ENCODE results near the gene PSTK. TPM values are rescaled to one million over a fixed set of nuclear protein-coding genes. Genes with fewer than 3 reads are reported as not detected.

PSTK gene
- total RNA-seq, 4 donors from 2014 or later = 2.5 to 3.0 (median 2.6) TPM

- TF ChIP-seq CTCF (IDR thresholded peaks at IDR 0.05) = no peak
- no peak for TF ChIP-seq POLR2A (IDR thresholded peaks at IDR 0.05)
- H3K4me3 ChIP-seq = no peak overlapping the region
- WGBS, 2 donors = 43 to 53% methylated on average over 3 of the region's 3 CpGs
- no peaks in the 10 kb centered on the region for H3K27me3 ChIP-seq
- peaks cover 1 to 71% (median 15%) of the 10 kb centered on the region in 3 donors for H3K4me1 ChIP-seq
- DNase-seq = no peak
- peaks cover 0 to 5% (median 0%) of the 10 kb centered on the region in 3 donors for H3K36me3 ChIP-seq
- no peak overlapping the region for H3K27ac ChIP-seq
- no peaks in the 10 kb centered on the region for H3K9me3 ChIP-seq
- intact Hi-C loops (cut with DNase I) = no loop called here
Measured at GRCh38 chr10:123011987-123012386, 31.8 kb downstream of the PSTK start.

- Histone ChIP-seq H3K9me3 (no peaks in the 10 kb centered on the region), H3K27me3 (no peaks in the 10 kb centered on the region), H3K4me1 (peaks cover 0 to 77% (median 9%) of the 10 kb centered on the region in 3 donors), H3K4me3 (no peak overlapping the region), H3K36me3 (peaks cover 0 to 5% (median 0%) of the 10 kb centered on the region in 3 donors), H3K27ac (peak overlapping the region in 3 of 4 donors; percentile 60 to 71 (median 69))
- WGBS, 2 donors = 86 to 94% methylated on average over 7 to 8 of the region's 43 CpGs
- TF ChIP-seq POLR2A (IDR thresholded peaks at IDR 0.05) (no peak), CTCF (IDR thresholded peaks at IDR 0.05) (no peak)
- intact Hi-C loops (cut with DNase I) = no loop called here
- no peak for DNase-seq
Measured at GRCh38 chr10:123013456-123014419, 33.5 kb downstream of the PSTK start.

DNA sequence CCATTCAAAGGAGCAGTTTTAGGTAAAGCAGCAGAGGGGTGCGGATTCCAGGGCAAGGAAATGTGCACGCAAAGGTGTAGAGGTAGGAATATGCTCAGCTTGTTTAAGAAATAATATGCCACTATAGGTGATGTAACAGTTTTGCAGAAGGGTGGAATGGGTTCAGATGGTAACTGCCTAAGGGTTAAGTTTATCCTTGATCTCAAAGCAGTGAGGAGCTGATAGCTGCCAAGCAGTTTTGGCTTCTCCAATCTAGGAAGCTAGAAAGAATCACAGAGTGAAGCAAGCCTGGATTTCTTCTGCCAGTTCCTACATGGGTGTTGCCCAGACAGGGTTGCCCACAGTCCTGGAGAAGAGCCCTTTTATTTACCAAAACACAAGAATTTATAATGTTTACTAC lies 34.6 kb downstream of the PSTK start:
- no peak for DNase-seq
- Histone ChIP-seq H3K4me1 (peaks cover 0 to 68% (median 4%) of the 10 kb centered on the region in 3 donors), H3K9me3 (no peaks in the 10 kb centered on the region), H3K36me3 (peaks cover 0 to 5% (median 0%) of the 10 kb centered on the region in 3 donors), H3K27ac (peak overlapping the region in 3 of 4 donors; percentile 60 to 71 (median 69)), H3K4me3 (no peak overlapping the region), H3K27me3 (no peaks in the 10 kb centered on the region)
- intact Hi-C loops (cut with DNase I) = no loop called here
- TF ChIP-seq POLR2A (IDR thresholded peaks at IDR 0.05) = no peak
- WGBS, 2 donors = 34 to 83% methylated on average over 2 of the region's 2 CpGs

- WGBS, 2 donors = 88 to 94% methylated on average over 4 of the region's 4 CpGs
- H3K36me3 ChIP-seq = peaks cover 0 to 5% (median 0%) of the 10 kb centered on the region in 3 donors
- intact Hi-C loops (cut with DNase I) = no loop called here
- H3K27me3 ChIP-seq = no peaks in the 10 kb centered on the region
- no peak overlapping the region for H3K4me3 ChIP-seq
- H3K4me1 ChIP-seq = peaks cover 0 to 55% (median 0%) of the 10 kb centered on the region in 3 donors
- no peak for TF ChIP-seq CTCF (IDR thresholded peaks at IDR 0.05)
- TF ChIP-seq POLR2A (IDR thresholded peaks at IDR 0.05) = no peak
- H3K27ac ChIP-seq = no peak overlapping the region
- no peaks in the 10 kb centered on the region for H3K9me3 ChIP-seq
- no peak for DNase-seq
Measured at GRCh38 chr10:123016228-123016627, 36.0 kb downstream of the PSTK start.

DNA sequence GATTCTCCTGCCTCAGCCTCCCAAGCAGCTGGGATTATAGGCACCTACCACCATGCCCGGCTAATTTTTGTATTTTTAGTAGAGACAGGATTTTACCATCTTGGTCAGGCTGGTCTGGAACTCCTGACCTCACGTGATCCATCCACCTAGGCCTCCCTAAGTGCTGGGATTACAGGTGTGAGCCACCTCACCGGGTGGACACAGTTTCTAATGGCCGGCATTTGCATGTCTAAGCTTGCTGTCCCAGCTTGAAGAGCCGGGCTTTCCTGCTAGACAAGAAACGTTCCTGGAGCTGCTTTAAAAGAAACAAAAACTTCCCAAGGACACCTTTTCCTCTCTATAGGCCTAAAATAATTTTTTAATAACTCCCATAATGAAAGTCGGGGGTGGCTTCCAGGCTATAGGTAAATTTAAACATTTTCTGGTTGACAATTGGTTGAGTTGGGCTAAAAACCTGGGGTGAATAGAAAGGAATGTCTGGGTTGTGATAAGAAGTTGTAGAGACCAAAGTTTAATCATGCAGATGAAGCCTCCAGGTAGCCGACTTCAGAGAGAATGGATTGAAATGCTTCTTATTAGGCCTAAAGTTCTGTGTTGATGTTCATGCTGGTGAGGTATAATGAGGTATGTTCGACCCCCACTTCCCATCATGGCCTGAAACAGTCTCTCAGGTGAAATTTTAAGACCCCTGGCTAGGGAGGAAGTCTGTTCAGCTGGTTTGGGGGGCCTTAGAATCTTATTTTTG lies 37.4 kb downstream of the PSTK start:
- H3K36me3 ChIP-seq = peaks cover 0 to 3% (median 0%) of the 10 kb centered on the region in 3 donors
- H3K4me1 ChIP-seq = peaks cover 0 to 44% (median 0%) of the 10 kb centered on the region in 3 donors
- H3K27me3 ChIP-seq = no peaks in the 10 kb centered on the region
- peak overlapping the region in 3 of 4 donors; percentile 61 to 75 (median 71) for H3K27ac ChIP-seq
- TF ChIP-seq POLR2A (IDR thresholded peaks at IDR 0.05) (no peak), CTCF (IDR thresholded peaks at IDR 0.05) (no peak)
- no peak for DNase-seq
- no peaks in the 10 kb centered on the region for H3K9me3 ChIP-seq
- 39 to 60% methylated on average over 9 of the region's 9 CpGs for whole genome bisulfite sequencing, 2 donors
- intact Hi-C loops (cut with DNase I) = no loop called here
- no peak overlapping the region for H3K4me3 ChIP-seq
